Prostate gland (tissue), 2 donors: Measurements from ENCODE around the gene GOLIM4.

Experiments used
- CTCF ChIP-seq, 4 experiments: fragments of 200-600 bp in 2 of 4; fragments of 450-650 bp in 2 of 4; sonication (generic) in 2 of 4; IDR thresholded peaks; 1 replicate in 3 of 4; 2 replicates in 1 of 4; pipeline ENCODE4 v1.5.1; 2016 to 2019; ENCODE audit warnings: antibody characterized with exemption in 4 of 4, mild to moderate bottlenecking in 2 of 4, moderate library complexity in 2 of 4
- POLR2A ChIP-seq: fragments of 450-650 bp; IDR thresholded peaks from one replicate; pipeline ENCODE4 v1.6.1; 2016; ENCODE audit warnings: antibody characterized with exemption, mild to moderate bottlenecking
- POLR2AphosphoS5 ChIP-seq: sonication (generic); formaldehyde crosslinking; IDR thresholded peaks from one replicate; pipeline ENCODE4 v1.6.1; 2017; ENCODE audit warnings: antibody characterized with exemption

GRCh38 chr3:168117853-168118313 is 22.2 kb upstream of the GOLIM4 start:
- TF ChIP-seq POLR2A (no peak), POLR2AphosphoS5 (no peak), CTCF (IDR thresholded peaks at IDR 0.05) (no peak)
